Suprapubic skin (tissue), 4 donors: ENCODE data around the gene EFHD1. TPM values are rescaled to one million over a fixed set of nuclear protein-coding genes. Genes with fewer than 3 reads are reported as not detected.

Experiments
- DNase-seq, 2 donors: peaks; one replicate each; pipeline ENCODE4 v3.0.0-alpha.2; 2019; ENCODE audit warnings: low spot score in 2 of 2
- H3K27ac ChIP-seq: fragments of 200-600 bp; sonication (generic); one replicate; pipeline ENCODE4 v1.5.1; 2019
- H3K27me3 ChIP-seq: fragments of 200-600 bp; sonication (generic); one replicate; pipeline ENCODE4 v1.5.1; 2019
- H3K36me3 ChIP-seq: fragments of 200-600 bp; sonication (generic); one replicate; pipeline ENCODE4 v1.5.1; 2019
- H3K4me1 ChIP-seq: fragments of 200-600 bp; sonication (generic); one replicate; pipeline ENCODE4 v1.5.1; 2019
- H3K4me3 ChIP-seq: fragments of 200-600 bp; sonication (generic); one replicate; pipeline ENCODE4 v1.5.1; 2019; ENCODE audit warnings: mild to moderate bottlenecking
- H3K9me3 ChIP-seq: fragments of 200-600 bp; sonication (generic); one replicate; pipeline ENCODE4 v1.5.1; 2019
- CTCF ChIP-seq, 2 donors: fragments of 200-600 bp in 1 of 2; fragments of 450-650 bp in 1 of 2; sonication (generic) in 1 of 2; IDR thresholded peaks; one replicate each; pipeline ENCODE4 v1.5.1; 2016 to 2019; ENCODE audit warnings: antibody characterized with exemption in 2 of 2, mild to moderate bottlenecking in 1 of 2, moderate library complexity in 1 of 2
- EP300 ChIP-seq: sonication (generic); formaldehyde crosslinking; IDR thresholded peaks from one replicate; pipeline ENCODE4 v1.6.1; 2017; ENCODE audit warnings: antibody characterized with exemption
- POLR2A ChIP-seq, 2 donors: fragments of 450-650 bp; IDR thresholded peaks; one replicate each; pipeline ENCODE4 v1.6.1; 2017; ENCODE audit warnings: antibody characterized with exemption in 2 of 2, mild to moderate bottlenecking in 2 of 2, moderate library complexity in 2 of 2
- POLR2AphosphoS5 ChIP-seq, 3 donors: sonication (generic); formaldehyde crosslinking; IDR thresholded peaks; one replicate each; pipeline ENCODE4 v1.6.1; 2017; ENCODE audit warnings: antibody characterized with exemption in 3 of 3
- WGBS: methylation state at CpG from one replicate; pipeline ENCODE4 v1.1.5; 2018; 5-methylcytosine and 5-hydroxymethylcytosine counted together
- total RNA-seq, 4 donors: library from RNA; depleted of rRNA; stranded (reverse); fragments of >200 nt; gene quantifications; one replicate each; pipeline ENCODE4 v1.1.0, GENCODE V29; 2016

Gene EFHD1
- total RNA-seq, 4 donors from 2014 or later: 4.2 to 18.4 (median 16.6) TPM

- Histone ChIP-seq H3K4me1 (peaks cover 6% of the 10 kb centered on the region), H3K4me3 (no peak overlapping the region), H3K9me3 (no peaks in the 10 kb centered on the region), H3K27ac (no peak overlapping the region), H3K36me3 (no peaks in the 10 kb centered on the region), H3K27me3 (no peaks in the 10 kb centered on the region)
- no peak for DNase-seq
- 87% methylated on average over 4 of the region's 4 CpGs for WGBS
- TF ChIP-seq CTCF (IDR thresholded peaks at IDR 0.05) (no peak), EP300 (no peak)
Observed at GRCh38 chr2:232598293-232598692, 35.1 kb upstream of the EFHD1 start.

GRCh38 chr2:232600053-232600773 lies 33.2 kb upstream of the EFHD1 start:
- no peaks in the 10 kb centered on the region for H3K9me3 ChIP-seq
- H3K27ac ChIP-seq: no peak overlapping the region
- 90% methylated on average over 15 of the region's 17 CpGs for WGBS
- no peak for TF ChIP-seq CTCF (IDR thresholded peaks at IDR 0.05)
- TF ChIP-seq POLR2A (IDR thresholded peaks at IDR 0.05): no peak
- TF ChIP-seq POLR2AphosphoS5 (IDR thresholded peaks at IDR 0.05): no peak
- TF ChIP-seq EP300: no peak
- no peaks in the 10 kb centered on the region for H3K36me3 ChIP-seq
- no peak overlapping the region for H3K4me3 ChIP-seq
- DNase-seq: no peak
- no peaks in the 10 kb centered on the region for H3K27me3 ChIP-seq
- H3K4me1 ChIP-seq: no peaks in the 10 kb centered on the region

DNA sequence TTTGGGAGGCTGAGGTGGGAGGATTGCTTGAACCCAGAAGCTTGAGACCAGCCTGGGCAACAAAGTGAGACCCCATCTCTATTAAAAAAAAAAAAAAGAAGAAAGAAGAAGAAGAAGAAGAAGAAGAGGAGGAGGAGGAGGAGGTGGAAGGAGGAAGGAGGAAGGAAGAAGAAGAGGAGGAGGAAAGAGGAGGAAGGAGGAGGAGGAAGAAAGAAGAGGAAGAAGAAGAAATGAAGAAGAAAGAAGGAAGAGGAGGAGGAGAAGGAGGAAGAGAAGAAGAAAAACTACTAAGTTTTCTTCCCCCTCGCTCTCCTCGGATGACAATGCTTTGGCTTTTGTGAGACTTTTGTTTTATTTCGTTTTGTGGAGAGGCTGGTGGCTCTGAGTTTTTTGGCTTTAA lies 30.1 kb upstream of the EFHD1 start:
- Histone ChIP-seq H3K36me3 (no peaks in the 10 kb centered on the region), H3K4me1 (peaks cover 4% of the 10 kb centered on the region), H3K27ac (no peak overlapping the region), H3K27me3 (no peaks in the 10 kb centered on the region), H3K9me3 (no peaks in the 10 kb centered on the region), H3K4me3 (no peak overlapping the region)
- no peak for TF ChIP-seq EP300
- no peak for TF ChIP-seq CTCF (IDR thresholded peaks at IDR 0.05)
- TF ChIP-seq POLR2A (IDR thresholded peaks at IDR 0.05): no peak
- DNase-seq: no peak
- 71% methylated on average over 3 of the region's 3 CpGs for WGBS

DNA sequence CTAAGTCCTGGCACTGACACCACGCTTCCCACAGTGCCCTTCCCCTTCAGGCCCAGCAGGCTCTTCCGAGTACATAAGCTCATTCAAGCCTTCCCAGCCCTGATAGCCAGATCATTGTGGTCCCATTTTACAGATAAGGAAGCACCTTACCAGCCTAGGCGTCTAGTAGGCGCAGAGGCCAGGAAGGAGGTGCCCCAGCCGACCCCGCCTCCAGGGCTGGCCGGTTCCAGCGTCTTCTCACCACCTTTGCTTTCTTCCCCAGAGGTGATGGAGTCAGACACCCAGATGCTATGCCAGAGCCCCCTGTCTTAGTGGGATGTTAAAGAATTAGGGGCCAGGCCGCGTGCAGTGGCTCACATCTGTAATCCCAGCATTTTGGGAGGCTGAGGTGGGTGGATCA lies 28.9 kb upstream of the EFHD1 start:
- 94% methylated on average over 10 of the region's 10 CpGs for WGBS
- Histone ChIP-seq H3K36me3 (no peaks in the 10 kb centered on the region), H3K9me3 (no peaks in the 10 kb centered on the region), H3K4me1 (peaks cover 4% of the 10 kb centered on the region), H3K27me3 (no peaks in the 10 kb centered on the region), H3K4me3 (no peak overlapping the region), H3K27ac (no peak overlapping the region)
- no peak for DNase-seq
- TF ChIP-seq POLR2AphosphoS5 (IDR thresholded peaks at IDR 0.05) (no peak), POLR2A (IDR thresholded peaks at IDR 0.05) (no peak), CTCF (IDR thresholded peaks at IDR 0.05) (no peak), EP300 (no peak)

DNA sequence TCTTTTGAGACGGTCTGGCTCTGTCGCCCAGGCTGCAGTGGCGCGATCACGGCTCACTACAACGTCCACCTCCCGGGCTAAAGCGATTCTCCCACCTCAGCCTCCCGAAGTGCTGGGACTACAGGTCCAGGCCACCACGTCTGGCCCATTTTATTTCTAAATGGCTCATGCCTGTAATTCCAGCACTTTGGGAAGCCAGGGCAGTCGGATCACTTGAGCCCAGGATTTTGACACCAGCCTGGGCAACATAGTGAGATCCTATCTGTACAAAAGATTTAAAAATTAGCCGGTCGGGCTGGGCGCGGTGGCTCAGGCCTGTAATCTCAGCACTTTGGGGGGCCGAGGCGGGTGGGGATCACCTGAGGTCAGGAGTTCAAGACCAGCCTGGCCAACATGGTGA lies 26.4 kb upstream of the EFHD1 start:
- TF ChIP-seq CTCF (IDR thresholded peaks at IDR 0.05) (no peak), POLR2A (IDR thresholded peaks at IDR 0.05) (no peak), POLR2AphosphoS5 (IDR thresholded peaks at IDR 0.05) (no peak), EP300 (no peak)

More for the DNA sequence above, 26.4 kb upstream of the EFHD1 start:
- no peak overlapping the region for H3K4me3 ChIP-seq
- 92% methylated on average over 17 of the region's 17 CpGs for WGBS
- H3K4me1 ChIP-seq: peaks cover 4% of the 10 kb centered on the region
- H3K36me3 ChIP-seq: no peaks in the 10 kb centered on the region
- H3K9me3 ChIP-seq: no peaks in the 10 kb centered on the region
- H3K27ac ChIP-seq: no peak overlapping the region
- H3K27me3 ChIP-seq: no peaks in the 10 kb centered on the region
- no peak for DNase-seq
